Omental fat pad (tissue), 4 donors: Measurements from ENCODE around the gene UQCC2. TPM values are rescaled to one million over a fixed set of nuclear protein-coding genes. Genes with fewer than 3 reads are reported as not detected.

Source experiments
- ATAC-seq: fragments of 150-250 bp; one replicate; pipeline ENCODE4 v1.9.1; 2016; ENCODE audit warnings: mild to moderate bottlenecking, moderate library complexity; ENCODE audit not compliant: low FRiP score
- DNase-seq: peaks from one replicate; pipeline ENCODE4 v3.0.0-alpha.2; 2019; ENCODE audit warnings: low spot score
- total RNA-seq, 4 donors: library from RNA; depleted of rRNA; stranded (reverse); fragments of >200 nt; gene quantifications; one replicate each; pipeline ENCODE4 v1.1.0, GENCODE V29; 2016
- TF ChIP-seq, protein P1 (sequence below), 3 donors: fragments of 450-650 bp; IDR thresholded peaks; one replicate each; pipeline ENCODE4 v1.5.1; 2016 to 2017; ENCODE audit warnings: antibody characterized with exemption in 3 of 3, mild to moderate bottlenecking in 3 of 3, moderate library complexity in 2 of 3

UQCC2 gene
- total RNA-seq, 4 donors from 2014 or later, result 10.4 to 19.6 (median 15.5) TPM

DNA sequence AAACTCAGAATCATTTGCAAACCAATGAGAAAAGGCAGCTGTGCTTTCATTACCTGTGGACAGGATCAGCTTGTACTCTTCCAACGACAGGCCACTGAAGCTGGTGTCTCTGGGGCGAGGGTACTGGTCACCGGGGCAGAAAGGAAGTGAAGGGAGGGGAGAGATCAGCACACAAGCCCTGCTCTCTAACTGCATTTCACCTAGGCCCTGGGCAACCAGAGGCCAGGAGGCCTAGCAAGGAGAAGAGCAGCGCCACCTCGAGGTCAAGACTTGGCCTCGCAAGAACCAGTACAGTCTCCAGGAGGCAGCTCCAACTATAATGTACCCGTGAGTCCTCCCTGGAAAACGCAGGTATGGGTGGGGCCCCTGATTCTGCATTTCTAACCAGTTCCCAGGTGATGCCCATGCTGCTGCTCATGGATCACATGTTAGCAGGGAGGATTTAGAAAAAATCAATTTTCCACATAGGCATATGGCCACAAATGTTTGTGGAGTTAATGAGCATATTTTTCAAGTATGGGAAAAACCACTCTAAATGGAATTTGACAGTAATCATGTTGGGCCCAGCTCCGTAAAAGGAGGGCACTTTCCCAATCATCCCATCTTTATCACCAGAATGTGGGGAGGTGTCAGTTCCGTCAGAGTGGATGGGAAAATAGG, 11.0 kb downstream of the UQCC2 start:
- DNase-seq, result no peak
- ATAC-seq, result no peak
- TF ChIP-seq, protein P1, sequence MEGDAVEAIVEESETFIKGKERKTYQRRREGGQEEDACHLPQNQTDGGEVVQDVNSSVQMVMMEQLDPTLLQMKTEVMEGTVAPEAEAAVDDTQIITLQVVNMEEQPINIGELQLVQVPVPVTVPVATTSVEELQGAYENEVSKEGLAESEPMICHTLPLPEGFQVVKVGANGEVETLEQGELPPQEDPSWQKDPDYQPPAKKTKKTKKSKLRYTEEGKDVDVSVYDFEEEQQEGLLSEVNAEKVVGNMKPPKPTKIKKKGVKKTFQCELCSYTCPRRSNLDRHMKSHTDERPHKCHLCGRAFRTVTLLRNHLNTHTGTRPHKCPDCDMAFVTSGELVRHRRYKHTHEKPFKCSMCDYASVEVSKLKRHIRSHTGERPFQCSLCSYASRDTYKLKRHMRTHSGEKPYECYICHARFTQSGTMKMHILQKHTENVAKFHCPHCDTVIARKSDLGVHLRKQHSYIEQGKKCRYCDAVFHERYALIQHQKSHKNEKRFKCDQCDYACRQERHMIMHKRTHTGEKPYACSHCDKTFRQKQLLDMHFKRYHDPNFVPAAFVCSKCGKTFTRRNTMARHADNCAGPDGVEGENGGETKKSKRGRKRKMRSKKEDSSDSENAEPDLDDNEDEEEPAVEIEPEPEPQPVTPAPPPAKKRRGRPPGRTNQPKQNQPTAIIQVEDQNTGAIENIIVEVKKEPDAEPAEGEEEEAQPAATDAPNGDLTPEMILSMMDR (IDR thresholded peaks at IDR 0.05), result peak in 1 of 3 donors; percentile 18

DNA sequence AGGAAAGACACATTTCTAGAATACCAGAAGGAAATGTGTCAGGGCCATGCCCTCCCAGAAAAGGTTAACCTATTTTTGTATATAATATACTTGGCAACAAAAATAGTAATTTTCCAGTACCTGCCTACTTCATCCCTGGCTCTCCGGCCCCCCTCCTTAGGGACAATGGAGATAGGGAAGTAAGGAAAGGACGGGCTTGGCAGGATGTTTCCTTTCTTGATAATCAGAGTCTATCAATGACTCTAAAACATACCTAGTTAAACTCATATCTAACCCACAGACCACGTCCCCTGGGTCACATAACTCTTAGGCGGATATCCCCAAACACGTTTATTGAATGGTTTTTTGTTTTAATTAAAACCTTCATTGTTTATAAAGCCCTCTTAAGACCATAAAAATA, 11.8 kb downstream of the UQCC2 start:
- no peak for ATAC-seq
- TF ChIP-seq, protein P1 (IDR thresholded peaks at IDR 0.05), result no peak
- no peak for DNase-seq

DNA sequence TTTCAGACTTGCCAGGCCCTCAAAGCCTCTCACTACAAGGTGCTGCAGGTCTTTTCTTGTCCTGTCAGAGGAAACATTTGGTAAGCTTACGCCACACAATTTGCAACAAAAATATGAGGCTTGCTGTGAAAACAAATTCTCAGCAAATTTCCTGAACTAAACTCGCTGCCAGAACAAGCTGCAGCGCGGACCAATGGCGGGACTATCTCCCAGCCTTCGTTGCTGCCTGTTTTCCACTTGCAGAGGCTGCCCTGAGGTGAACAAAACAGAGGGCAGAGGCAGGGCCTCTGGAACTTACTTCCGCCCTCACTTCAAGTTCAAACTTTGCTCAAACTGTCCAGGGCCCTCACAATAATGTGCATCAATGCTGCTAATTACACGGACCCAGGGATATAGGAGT, 12.4 kb downstream of the UQCC2 start:
- TF ChIP-seq, protein P1 (IDR thresholded peaks at IDR 0.05), result no peak
- ATAC-seq (no peak), DNase-seq (no peak)

DNA sequence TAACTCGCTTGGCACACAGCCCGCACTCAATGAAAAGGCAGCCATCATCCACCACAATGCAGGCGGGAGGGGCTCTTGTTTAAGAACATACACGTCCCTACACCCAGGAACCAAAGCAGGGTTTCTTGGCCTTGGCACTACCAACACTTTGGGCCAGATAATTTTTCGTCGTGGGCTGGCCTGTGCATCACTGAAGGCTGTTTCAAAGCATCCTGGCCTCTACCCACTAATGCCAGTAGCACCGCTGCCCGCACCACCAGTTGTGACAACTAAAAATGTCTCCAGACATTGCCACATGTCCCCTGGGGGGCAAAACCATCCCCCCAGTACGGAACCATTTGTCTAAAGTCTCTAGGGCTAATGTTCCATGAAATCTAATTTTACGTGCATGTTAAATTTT, 13.0 kb downstream of the UQCC2 start:
- no peak for ATAC-seq
- DNase-seq, result no peak
- TF ChIP-seq, protein P1 (IDR thresholded peaks at IDR 0.05), result no peak

DNA sequence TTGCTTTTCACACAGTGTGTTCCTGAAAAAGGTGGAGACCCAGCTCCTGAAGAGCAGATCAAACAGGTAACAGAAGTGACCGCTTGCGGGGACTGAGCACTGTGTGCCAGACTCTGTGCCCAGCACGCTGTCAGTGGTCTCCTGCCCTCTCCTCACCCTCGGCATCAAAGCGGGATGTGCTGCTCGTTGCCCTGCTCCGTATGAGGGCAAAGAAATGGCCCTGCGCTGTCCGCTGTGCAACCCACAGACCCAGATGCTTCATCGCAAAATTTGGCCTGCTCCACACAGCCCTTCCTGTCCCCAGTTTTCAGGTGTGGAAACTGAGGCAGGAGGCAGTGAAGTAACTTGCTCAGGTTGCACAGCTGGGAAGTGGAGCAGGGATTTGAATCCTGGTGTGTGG, 13.7 kb downstream of the UQCC2 start:
- TF ChIP-seq, protein P1 (IDR thresholded peaks at IDR 0.05), result no peak
- no peak for ATAC-seq
- DNase-seq, result no peak

DNA sequence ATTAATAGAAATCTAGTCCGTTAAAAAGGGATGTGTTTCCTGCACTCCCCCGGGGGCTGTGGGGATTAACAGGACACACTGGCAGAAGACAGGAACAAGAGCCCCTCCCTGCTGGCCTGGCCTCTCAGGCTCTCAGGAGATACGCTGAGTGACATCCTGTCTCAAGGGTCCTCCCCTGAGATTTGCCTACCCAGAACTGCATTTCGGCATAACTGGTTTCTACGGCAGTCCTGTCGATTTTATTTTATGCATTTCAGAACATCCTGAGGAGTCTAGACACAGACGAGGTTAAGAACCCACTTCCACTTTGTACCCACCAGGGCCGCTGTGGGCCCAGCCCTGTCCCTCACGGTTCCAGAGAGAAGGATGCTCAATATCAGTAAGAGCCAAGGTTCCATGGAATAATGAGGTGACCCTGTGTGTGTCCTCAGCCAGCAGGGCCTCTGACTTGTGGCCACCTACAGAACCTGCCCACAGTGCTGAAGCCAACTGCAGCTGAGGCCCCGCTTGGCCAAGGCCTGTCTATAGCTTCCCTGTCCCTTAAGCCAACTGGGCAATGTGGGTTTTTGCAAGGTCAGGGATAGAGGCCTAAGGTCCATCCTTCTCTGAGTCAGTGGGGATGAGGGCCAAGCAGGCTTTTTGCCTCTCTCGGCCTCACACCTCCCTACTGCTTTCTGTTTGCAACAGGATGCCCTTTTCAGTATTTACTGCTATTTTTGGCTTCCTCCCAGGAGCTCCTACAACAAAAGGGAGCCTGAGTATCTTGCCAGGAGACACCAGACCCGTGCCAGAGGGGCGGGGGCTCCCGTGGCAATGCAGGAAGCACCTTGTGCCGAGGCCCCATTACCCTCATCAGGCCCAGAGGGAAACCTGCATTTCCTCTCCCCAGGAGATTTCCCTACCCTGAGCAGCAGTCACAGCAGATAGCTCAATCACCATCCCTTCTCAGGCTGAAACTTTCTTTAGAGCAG, 14.7 kb downstream of the UQCC2 start:
- TF ChIP-seq, protein P1 (IDR thresholded peaks at IDR 0.05), result no peak
- no peak for DNase-seq
- ATAC-seq, result peak; percentile 46
